Stimulated activated CD4-positive, alpha-beta T cell treated with anti-CD3 and anti-CD28 coated beads, Interleukin-2, amount 100 ng/mL, for 4 hours (primary cell): ENCODE results near the gene RPTOR.

Experiments
- DNase-seq: peaks from one replicate; pipeline ENCODE4 v3.0.0-alpha.2; 2020; ENCODE audit warnings: low read depth

RPTOR gene

DNA sequence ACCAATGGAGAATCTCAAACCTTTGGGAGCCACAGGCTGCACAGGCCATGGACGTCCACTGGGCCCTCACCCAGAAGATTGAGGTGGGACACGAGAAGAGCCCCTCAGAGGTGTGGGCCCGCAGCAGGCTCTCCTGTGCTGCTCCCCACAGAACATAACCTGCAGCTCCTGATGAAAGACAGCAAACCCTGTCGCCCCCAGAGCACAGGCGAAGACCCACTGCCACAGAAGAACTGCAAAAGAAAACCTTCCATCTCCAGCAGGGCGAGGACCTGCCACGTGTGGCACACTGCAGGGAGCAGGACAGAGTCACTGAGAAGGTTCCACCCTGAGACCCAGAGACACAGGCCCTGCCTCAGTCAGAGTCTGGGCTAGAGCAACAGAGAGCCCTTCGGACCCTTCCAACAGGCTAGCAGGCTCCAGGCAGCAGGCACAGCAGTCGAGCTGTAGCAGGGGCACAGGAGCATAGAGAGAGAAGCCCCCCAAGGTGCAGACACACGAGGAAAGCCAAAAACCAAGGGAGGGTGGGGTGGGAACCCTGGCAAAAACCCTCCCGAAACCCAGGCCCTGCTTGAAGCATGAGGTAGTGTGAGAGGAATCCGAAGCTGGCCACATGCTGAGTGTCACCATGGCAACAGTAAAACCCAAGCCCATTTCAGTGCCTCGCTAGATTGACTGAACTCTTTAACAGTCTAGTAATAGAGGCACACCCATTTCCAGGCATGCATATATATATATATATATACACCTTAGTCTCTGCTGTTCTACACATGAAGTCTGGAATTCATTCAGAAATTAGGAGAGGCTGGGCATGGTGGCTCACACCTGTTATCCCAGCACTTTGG lies 387.0 kb downstream of the RPTOR start:
- DNase-seq: no peak

DNA sequence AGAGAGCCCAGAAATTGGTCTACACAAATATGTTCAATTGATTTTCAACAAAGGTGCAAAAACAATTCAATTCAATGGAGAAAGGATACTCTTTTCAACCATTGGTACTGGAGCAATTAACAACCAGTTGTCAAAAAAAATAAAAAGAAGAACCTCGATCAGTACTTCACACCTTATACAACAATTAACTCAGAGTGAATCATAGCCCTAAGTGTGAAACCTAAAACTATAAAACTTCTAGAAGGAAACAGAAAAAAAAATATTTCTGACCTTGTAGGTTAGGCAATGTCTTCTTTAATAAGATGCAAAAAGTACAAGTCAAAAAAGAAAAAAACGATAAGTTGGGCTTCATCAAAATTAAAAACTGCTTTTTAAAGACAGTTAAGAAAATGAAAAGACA lies 390.9 kb downstream of the RPTOR start:
- no peak for DNase-seq

GRCh38 chr17:80936218-80936617 lies 391.6 kb downstream of the RPTOR start:
- no peak for DNase-seq

GRCh38 chr17:80936723-80937122 lies 392.1 kb downstream of the RPTOR start:
- DNase-seq: no peak

- no peak for DNase-seq
Measured at GRCh38 chr17:80937462-80938381, 393.1 kb downstream of the RPTOR start.

DNA sequence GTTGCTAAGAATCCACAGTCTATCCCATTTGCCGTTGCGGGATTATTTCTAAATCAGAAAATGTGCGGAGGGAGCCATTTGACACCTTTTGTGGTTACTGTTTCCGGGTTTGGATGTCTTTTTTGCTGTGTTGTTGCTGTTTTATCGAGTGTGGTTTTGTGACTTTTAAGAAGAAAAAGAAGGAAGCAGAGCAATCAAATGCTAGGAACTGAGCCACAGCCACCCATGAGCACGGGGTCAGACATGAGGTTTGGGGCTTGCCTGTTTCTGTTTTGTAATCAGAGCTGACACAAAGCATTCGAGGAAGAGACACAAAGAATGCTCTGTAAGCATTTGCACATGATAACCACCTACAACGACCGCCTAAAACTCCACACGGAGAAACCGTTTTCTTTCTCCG lies 393.9 kb downstream of the RPTOR start:
- DNase-seq: no peak

- no peak for DNase-seq
Measured at GRCh38 chr17:80939151-80940145, 394.8 kb downstream of the RPTOR start.

- DNase-seq: no peak
Measured at GRCh38 chr17:80940171-80941123, 395.8 kb downstream of the RPTOR start.

- no peak for DNase-seq
Measured at GRCh38 chr17:80941171-80941570, 396.5 kb downstream of the RPTOR start.

DNA sequence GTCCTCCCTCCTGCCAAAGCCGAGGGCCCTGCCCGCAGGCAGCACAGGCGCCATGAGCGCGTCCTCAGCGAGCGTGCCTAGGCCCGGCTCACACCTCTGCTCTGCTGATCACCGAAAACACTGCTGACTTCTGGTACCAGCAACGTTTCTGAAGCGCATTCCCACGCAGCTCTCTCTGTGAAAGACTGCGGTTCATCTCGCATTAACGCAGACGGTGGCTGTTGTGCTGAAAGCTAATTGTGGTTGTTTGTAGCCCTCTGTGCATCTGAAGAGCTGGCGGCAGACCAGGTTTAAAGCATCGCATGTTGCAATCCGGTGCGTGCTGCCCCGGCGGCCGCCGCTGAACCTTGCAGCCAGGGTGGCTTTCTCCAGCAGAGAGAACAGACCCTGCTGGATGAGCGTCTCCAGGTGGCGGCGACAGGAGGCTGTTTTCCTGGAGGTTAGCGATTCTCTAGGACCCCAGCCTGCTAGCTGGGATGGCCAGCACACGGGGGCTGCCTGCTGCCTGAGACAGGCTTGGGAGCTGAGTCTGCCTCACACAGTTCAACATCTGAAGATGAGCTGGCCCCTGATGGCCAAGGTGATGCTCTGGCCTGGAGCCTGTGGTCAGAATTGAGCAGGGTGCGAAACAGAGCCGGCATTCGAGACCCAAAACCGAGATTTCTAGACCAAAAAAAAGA lies 397.2 kb downstream of the RPTOR start:
- DNase-seq: no peak

GRCh38 chr17:80942423-80943345 lies 398.0 kb downstream of the RPTOR start:
- no peak for DNase-seq

- DNase-seq: no peak
Measured at GRCh38 chr17:80943346-80944145, 398.9 kb downstream of the RPTOR start.

- no peak for DNase-seq
Measured at GRCh38 chr17:80944326-80944725, 399.7 kb downstream of the RPTOR start.

- no peak for DNase-seq
Measured at GRCh38 chr17:80945736-80946135, 401.1 kb downstream of the RPTOR start.

- DNase-seq: no peak
Measured at GRCh38 chr17:80946449-80946848, 401.8 kb downstream of the RPTOR start.

- DNase-seq: no peak
Measured at GRCh38 chr17:80947200-80947940, 402.7 kb downstream of the RPTOR start.
